Gastrocnemius medialis (tissue), 4 donors: ENCODE results near the gene ATP11A.

Experiments
- CTCF ChIP-seq, 5 experiments: fragments of 450-650 bp in 3 of 5; fragments of 200-600 bp in 2 of 5; sonication (generic) in 2 of 5; IDR thresholded peaks in 4 of 5; conservative IDR thresholded peaks in 1 of 5; 1 replicate in 4 of 5; 2 replicates in 1 of 5; pipeline ENCODE4 v1.5.1; 2016 to 2019; ENCODE audit warnings: antibody characterized with exemption in 5 of 5, mild to moderate bottlenecking in 3 of 5, moderate library complexity in 3 of 5
- POLR2A ChIP-seq, 2 donors: fragments of 450-650 bp; IDR thresholded peaks; one replicate each; pipeline ENCODE4 v1.6.1; 2017; ENCODE audit warnings: antibody characterized with exemption in 2 of 2, mild to moderate bottlenecking in 2 of 2, moderate library complexity in 2 of 2

GRCh38 chr13:112748947-112749735 is 59.3 kb downstream of the ATP11A start:
- TF ChIP-seq CTCF (IDR thresholded peaks at IDR 0.05 in 4 of 5, conservative IDR thresholded peaks at IDR 0.05 in 1 of 5) = no peak
- TF ChIP-seq POLR2A (IDR thresholded peaks at IDR 0.05) = no peak
